Thoracic aorta (tissue), 2 donors: ENCODE data around the gene CFB. TPM values are rescaled to one million over a fixed set of nuclear protein-coding genes. Genes with fewer than 3 reads are reported as not detected.
"Not testable (repeated sequence)": the region's sequence is repeated elsewhere in the genome, so short reads cannot be mapped to it uniquely, and the experiment has no call there.

Experiments
- ATAC-seq: fragments of 150-250 bp; one replicate; pipeline ENCODE4 v1.8.0; 2017; ENCODE audit warnings: low read depth; ENCODE audit not compliant: insufficient number of reproducible peaks, low FRiP score
- DNase-seq: peaks from one replicate; pipeline ENCODE4 v3.0.0-alpha.2; 2020; ENCODE audit warnings: low spot score
- H3K27ac ChIP-seq, 2 donors: fragments of 200-600 bp; sonication (generic); 1 replicate in 1 of 2; 2 replicates in 1 of 2; pipeline ENCODE4 v1.5.1; 2016; ENCODE audit warnings: mild to moderate bottlenecking in 2 of 2, moderate library complexity in 2 of 2
- H3K27me3 ChIP-seq: fragments of 200-600 bp; sonication (generic); replicated peaks from 2 replicates; pipeline ENCODE4 v1.6.0; 2016; ENCODE audit warnings: mild to moderate bottlenecking; ENCODE audit not compliant: insufficient read depth
- H3K36me3 ChIP-seq: fragments of 200-600 bp; sonication (generic); one replicate; pipeline ENCODE4 v1.5.1; 2016
- H3K4me1 ChIP-seq, 2 donors: fragments of 200-600 bp; sonication (generic); 1 replicate in 1 of 2; 2 replicates in 1 of 2; pipeline versions ENCODE4 v1.5.1 to v1.6.0; 2016; ENCODE audit warnings: low read depth in 2 of 2, mild to moderate bottlenecking in 1 of 2; ENCODE audit not compliant: control insufficient read depth in 1 of 2
- H3K4me3 ChIP-seq: fragments of 200-600 bp; sonication (generic); 2 replicates; pipeline ENCODE4 v1.5.1; 2016; ENCODE audit warnings: mild to moderate bottlenecking
- H3K9me3 ChIP-seq: fragments of 200-600 bp; sonication (generic); 2 replicates; pipeline ENCODE4 v1.5.1; 2016
- CTCF ChIP-seq: fragments of 200-600 bp; sonication (generic); IDR thresholded peaks from one replicate; pipeline ENCODE4 v1.5.1; 2019; ENCODE audit warnings: antibody characterized with exemption
- total RNA-seq, 2 donors: library from RNA; depleted of rRNA; stranded (reverse); fragments of >200 nt; gene quantifications; one replicate each; pipeline versions ENCODE4 v1.1.0 to v1.2.3, GENCODE V29; 2016

Gene CFB
- total RNA-seq, 2 donors from 2014 or later: 55.2 to 142 TPM

DNA sequence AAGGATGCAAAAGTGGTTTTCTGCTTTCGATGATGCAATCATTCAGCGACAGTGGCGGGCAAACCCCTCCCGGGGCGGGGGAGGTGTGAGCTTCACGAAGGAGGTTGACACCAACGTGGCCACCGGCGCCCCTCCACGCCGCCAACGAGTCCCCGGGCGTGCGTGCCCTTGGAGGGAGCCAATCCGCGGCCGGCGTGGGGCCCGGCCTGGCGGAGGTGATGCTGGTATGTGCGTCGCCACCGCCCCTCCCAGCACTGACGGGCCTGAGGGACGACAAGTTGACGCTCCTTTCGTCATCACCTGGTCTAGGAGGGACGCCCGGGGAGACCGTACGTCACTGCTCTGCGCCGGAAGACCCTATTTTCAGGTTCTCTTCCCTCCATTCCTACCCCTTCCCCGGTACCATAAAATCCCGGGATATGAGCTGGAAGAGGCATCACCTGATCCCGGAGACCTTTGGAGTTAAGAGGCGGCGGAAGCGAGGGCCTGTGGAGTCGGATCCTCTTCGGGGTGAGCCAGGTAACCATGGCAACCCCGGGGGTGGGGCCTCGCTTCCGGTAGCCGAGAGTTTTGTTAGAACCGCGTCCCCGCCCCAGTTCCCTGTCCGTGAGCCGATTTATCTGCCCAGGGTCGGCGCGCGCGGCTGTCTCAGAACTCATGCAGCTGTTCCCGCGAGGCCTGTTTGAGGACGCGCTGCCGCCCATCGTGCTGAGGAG is 26.3 kb downstream of the CFB start, which contains the start of gene DXO:
Gene DXO (minus strand): TSS at position 146 of the 716 bp plus-strand sequence. CDS start 463 bp downstream, outside the sequence.
- ATAC-seq: peak; percentile 93
- Histone ChIP-seq H3K27ac (peak within 1 kb of the TSS; percentile 91 to 95), H3K36me3 (peaks cover 23% of the 10 kb centered on the region), H3K4me3 (peak within 1 kb of the TSS; percentile 79), H3K27me3 (no peaks in the 10 kb centered on the region), H3K9me3 (no peaks in the 10 kb centered on the region), H3K4me1 (peaks cover 19 to 38% of the 10 kb centered on the region in 2 donors)
- TF ChIP-seq CTCF: no peak
- DNase-seq: peak; percentile 94

DNA sequence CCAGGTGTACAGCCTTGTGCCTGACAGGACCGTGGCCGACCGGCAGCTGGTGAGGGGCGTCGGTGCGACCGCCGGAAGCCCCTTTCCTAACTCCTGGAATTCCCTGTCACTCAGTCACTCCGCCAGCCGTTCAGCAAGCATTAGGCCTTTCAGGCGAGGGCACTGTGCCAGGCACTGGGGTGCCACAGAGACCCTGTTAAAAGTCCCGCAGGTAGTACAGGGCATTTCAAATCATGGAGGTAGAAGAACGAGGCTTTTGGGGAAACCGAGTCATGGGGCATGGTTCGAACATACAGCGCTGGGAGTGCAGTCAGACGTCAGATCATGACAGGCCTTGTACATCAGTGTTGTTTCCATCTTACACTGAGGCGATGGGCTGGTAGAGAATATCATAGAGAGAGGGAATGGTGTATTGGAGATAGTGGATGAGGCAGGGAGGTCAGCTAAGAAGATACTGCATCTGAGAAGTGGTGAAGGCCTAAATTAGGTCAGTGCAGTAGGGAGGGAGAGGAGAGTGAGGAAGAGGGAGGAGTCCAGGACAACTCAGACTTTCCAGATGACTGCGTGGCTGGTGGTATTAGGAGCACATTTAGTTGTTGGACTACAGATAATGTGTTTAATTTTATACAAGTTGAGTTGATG is 26.9 kb downstream of the CFB start:
- no peaks in the 10 kb centered on the region for H3K9me3 ChIP-seq
- H3K4me3 ChIP-seq: peak overlapping the region; percentile 79
- peak overlapping the region; percentile 91 to 95 for H3K27ac ChIP-seq
- H3K36me3 ChIP-seq: peaks cover 17% of the 10 kb centered on the region
- DNase-seq (no peak), ATAC-seq (no peak)
- H3K27me3 ChIP-seq: no peaks in the 10 kb centered on the region
- no peak for TF ChIP-seq CTCF
- H3K4me1 ChIP-seq: peaks cover 19 to 38% of the 10 kb centered on the region in 2 donors

- not testable (repeated sequence) for H3K4me3 ChIP-seq, ATAC-seq, H3K9me3 ChIP-seq, H3K27me3 ChIP-seq, H3K27ac ChIP-seq, DNase-seq
- Histone ChIP-seq H3K36me3 (peaks cover 12% of the 10 kb centered on the region), H3K4me1 (peaks cover 11 to 23% of the 10 kb centered on the region in 2 donors)
These were observed 30.2 kb downstream of the CFB start for GRCh38 chr6:31976065-31976464.

DNA sequence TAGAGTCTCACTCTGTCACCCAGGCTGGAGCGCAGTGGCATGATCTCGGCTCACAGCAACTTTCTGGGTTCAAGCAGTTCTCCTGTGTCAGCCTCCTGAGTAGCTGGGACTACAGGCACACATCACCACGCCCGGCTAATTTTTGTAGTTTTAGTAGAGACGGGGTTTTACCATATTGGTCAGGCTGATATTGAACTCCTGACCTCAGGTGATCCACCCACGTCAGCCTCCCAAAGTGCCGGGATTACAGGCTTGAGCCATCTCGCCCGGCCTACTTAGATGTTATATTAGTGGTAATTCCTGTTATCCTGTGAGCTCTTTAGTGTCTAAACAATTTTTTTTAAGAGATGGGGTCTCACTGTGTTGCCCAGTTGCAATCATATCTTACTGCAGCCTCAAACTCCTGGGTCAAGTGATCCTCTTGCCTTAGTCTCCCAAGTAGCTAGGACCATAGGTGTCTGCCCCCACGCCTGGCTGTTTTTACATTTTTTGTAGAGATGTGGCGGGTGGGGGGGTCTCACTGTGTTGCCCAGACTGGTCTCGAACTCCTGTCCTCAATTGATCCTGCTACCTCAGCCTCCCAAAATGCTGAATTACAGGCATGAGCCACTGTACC is 32.0 kb downstream of the CFB start:
- H3K9me3 ChIP-seq: no peaks in the 10 kb centered on the region
- no peak for TF ChIP-seq CTCF
- no peak for ATAC-seq

GRCh38 chr6:31978831-31979230 is 32.9 kb downstream of the CFB start:
- Histone ChIP-seq H3K4me1 (peaks cover 0 to 4% of the 10 kb centered on the region in 2 donors), H3K27me3 (no peaks in the 10 kb centered on the region), H3K36me3 (peaks cover 12% of the 10 kb centered on the region), H3K27ac (no peak overlapping the region), H3K9me3 (no peaks in the 10 kb centered on the region), H3K4me3 (no peak overlapping the region)
- ATAC-seq (no peak), DNase-seq (no peak)
- TF ChIP-seq CTCF: no peak

More for the DNA sequence above, 32.0 kb downstream of the CFB start:
- no peak overlapping the region for H3K27ac ChIP-seq
- peaks cover 6 to 13% of the 10 kb centered on the region in 2 donors for H3K4me1 ChIP-seq
- H3K36me3 ChIP-seq: peaks cover 12% of the 10 kb centered on the region
- no peak overlapping the region for H3K4me3 ChIP-seq
- no peaks in the 10 kb centered on the region for H3K27me3 ChIP-seq
- DNase-seq: no peak
